Stimulated activated naive CD4-positive, alpha-beta T cell treated with Interleukin-2 at 50 U/mL for 16 hours (primary cell): ENCODE data around the gene CA5A.
"Not testable (repeated sequence)": the region's sequence is repeated elsewhere in the genome, so short reads cannot be mapped to it uniquely, and the experiment has no call there.

Experiments
- DNase-seq: peaks from one replicate; lab custom pipeline; 2025; lab: John Stamatoyannopoulos, UW

The CA5A gene

DNA sequence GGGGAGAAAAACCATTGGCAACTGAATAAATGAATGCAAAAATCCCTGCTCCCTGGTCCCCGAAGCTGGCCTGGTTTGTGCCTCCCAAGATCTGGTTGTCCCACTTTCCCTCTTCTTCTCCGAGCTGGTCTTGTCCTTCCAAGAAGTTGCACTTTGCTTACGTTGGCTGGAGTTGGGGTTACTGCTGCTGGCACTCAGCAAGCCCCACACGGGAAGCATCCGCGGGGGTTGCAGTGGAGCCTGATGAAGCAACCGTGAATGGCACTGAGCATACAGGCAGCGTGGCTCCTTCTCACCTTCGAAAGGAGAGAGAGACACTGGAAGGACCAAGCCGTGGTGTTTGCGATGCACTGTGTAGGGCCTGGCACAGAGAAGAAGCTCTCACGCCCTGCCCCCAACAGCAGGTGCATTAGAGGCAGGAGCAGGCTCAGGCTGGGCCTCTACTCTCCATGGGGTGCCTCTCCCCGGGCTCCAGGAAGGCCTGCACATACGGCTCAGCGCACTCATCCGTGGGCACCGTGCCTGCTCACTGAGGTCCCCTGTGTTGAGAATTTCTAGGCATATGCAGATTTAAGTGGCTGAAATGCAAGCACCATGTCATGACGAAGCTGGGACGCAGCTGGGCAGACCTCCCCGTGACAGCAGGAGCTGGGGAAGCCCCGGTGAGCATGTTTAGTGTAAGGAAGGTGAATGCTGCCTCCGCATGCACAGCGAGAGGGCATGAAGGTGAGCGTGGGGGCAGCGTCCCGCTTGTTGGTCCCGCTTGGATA is 12.1 kb downstream of the CA5A start:
- DNase-seq: no peak

GRCh38 chr16:87922250-87922871 is 14.0 kb downstream of the CA5A start:
- DNase-seq: no peak

DNA sequence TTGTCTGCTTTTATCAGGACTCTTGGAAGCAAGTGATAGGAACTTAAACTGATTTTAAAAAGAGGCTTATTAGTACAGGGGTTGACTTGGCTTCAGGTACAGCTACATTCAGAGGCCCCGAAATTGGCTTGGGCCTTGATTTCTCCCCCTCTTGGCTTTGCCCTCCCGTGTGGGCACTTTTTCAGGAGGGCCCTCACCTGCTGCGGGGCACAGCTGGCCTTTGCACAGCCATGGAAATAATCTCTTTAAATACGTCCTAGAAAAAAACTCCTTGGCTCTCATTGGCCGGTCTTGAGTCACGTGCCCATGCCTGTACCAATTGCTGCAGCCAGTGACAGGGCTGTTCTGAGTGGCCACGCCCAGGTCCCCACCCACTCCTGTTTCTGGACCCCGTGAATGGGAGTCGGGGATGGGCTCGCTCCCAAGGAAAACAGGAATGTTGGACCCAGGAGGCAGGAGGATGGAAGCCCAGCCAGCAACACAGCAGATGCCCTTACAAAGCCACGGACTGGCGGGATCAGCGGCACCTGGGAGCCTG is 15.0 kb downstream of the CA5A start:
- DNase-seq: no peak

GRCh38 chr16:87919681-87919994 is 16.7 kb downstream of the CA5A start:
- DNase-seq: no peak

- no peak for DNase-seq
These were observed 17.3 kb downstream of the CA5A start for GRCh38 chr16:87918866-87919680.

GRCh38 chr16:87918338-87918737 is 18.0 kb downstream of the CA5A start:
- DNase-seq: no peak

- no peak for DNase-seq
These were observed 18.8 kb downstream of the CA5A start for GRCh38 chr16:87917503-87917902.

DNA sequence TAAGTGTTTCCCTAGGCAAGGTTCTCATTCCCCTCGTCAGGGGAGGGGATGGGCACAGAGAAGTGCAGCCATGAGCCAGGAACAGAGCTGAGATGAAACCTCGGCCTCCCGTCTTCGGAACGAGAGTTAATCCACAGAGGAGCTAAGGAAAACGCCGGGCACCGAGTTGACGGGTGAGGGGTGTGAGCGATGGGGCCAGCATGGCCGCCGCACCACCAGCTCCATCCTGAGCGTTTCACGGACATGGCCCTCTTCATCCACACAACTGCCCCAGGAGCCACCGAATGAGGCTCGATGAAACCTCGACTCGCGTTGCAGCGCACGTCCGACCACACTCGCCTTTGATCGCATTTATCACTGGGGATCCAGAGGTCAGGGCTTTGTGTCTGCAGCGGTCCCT is 21.5 kb downstream of the CA5A start:
- no peak for DNase-seq

- DNase-seq: not testable (repeated sequence)
These were observed 22.2 kb downstream of the CA5A start for GRCh38 chr16:87914021-87914725.

DNA sequence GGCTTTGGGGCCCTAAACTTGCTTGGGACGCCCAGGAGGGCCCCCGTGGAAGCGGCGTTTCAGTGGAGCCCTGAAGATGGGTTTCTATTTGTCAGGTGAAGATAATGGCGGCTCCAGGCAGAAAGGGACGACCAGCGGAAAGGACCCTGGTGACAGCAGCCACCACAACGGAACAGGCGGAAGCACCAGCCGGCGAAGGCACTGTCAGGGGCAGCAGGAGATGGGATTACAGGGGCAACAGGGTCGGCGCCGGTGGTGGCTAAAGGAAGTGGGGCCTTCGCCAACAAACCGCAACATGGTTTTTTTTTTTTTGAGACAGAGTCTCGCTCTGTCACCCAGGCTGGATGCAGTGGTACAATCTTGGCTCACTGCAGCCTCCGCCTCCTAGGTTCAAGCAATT is 23.6 kb downstream of the CA5A start:
- DNase-seq: not testable (repeated sequence)

- not testable (repeated sequence) for DNase-seq
These were observed 25.1 kb downstream of the CA5A start for GRCh38 chr16:87911106-87911763.

DNA sequence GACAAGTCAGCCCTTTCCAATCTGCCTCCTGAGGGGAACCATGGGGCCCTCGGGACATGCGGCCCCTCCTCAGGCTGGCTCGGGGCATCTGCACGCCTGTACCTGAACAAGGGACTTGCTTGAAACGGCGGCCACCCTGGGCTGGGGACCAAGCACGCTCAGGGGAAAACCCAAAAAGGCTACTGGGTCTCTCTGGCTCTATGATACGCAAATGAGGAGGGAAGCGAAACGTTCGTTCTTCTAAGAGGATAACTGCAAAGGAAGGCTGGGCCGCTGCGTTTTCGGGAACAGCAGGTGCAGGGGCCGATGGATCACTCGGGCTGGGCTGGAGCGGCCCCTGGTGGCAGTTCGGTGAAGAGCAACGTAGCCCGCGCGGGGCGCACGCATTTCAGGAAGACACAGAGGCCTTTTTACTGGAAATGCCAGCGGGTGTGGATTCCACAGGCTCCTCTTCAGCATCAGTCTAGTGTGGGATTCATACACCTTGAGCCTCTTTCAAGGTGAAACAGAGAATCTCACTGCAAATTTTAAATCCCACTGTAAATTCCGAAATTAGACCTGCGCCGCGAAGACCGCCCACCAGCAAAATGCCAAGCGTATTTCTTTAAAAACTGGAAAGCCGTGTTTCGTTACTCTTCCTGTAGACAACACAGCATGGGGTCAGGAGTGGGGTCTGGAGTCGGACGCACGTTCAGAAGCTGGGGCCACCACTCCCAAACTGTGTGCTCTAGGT is 27.0 kb downstream of the CA5A start:
- peak; percentile 68 for DNase-seq

DNA sequence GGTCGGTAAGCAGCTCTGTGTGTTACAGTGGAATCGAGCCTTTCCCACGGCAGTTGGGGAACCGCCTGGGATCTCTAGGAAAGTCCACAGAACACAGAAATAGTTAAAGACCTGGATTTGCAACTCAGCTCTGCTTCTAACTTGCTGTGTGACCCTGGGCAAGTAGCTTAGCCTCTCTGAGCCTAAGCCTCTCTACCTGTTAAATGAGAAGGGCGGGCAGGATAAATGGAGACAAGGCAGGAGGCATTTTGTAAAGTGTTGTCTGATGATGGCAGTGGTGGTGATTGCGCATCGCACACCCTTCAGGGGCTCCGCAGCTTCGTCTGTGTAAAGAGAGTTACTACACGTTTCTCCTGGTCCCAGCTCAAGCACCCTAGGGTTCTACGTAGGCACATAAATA is 28.2 kb downstream of the CA5A start:
- not testable (repeated sequence) for DNase-seq

DNA sequence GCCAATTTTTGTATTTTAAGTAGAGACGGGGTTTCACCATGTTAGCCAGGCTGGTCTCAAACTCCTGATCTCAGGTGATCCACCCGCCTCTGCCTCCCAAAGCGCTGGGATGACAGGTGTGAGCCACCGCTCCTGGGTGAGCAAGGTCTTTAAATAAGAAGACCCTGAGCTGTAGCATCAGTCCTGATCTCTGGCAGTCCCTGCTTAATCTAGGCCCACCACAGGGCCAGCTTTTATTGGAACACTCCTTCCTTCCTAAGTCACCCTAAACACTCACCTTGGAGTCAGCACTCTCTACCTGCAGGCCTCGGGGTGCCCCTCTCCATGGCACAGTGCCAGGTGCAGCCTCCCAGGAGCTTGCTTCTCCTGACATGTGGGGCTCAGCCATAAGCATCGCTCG is 30.8 kb downstream of the CA5A start:
- not testable (repeated sequence) for DNase-seq

- DNase-seq: not testable (repeated sequence)
These were observed 31.4 kb downstream of the CA5A start for GRCh38 chr16:87904963-87905362.

DNA sequence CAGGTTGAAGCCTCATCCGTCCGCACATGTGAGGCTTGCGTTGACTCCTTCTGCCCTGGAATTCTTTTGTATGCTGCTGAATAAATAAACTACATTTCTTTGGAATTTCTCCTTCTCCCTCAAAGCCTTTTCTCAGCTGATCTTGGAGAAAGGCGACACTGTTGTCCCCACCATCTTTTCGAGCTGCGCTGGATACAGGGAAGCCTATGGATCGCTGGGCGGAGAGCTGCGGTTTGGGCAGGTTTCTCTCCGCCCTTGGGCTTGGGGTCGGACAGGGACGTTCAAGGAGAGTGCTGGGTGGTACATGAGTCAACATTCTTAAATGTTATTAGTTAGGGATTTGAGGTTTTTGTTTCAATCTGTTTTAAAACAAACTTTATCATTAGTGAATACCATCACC is 35.8 kb downstream of the CA5A start:
- not testable (repeated sequence) for DNase-seq

GRCh38 chr16:87897521-87898505 is 38.5 kb downstream of the CA5A start:
- DNase-seq: peak; percentile 36

GRCh38 chr16:87896924-87897520 is 39.3 kb downstream of the CA5A start:
- DNase-seq: not testable (repeated sequence)
